T follicular helper cell (primary cell): Measurements from ENCODE around the gene RCOR3.
"Not testable (repeated sequence)": the region's sequence is repeated elsewhere in the genome, so short reads cannot be mapped to it uniquely, and the experiment has no call there.

Experiments used
- DNase-seq: peaks from one replicate; pipeline ENCODE4 v3.0.0-alpha.2; 2020; ENCODE audit warnings: low read depth

RCOR3 gene

DNA sequence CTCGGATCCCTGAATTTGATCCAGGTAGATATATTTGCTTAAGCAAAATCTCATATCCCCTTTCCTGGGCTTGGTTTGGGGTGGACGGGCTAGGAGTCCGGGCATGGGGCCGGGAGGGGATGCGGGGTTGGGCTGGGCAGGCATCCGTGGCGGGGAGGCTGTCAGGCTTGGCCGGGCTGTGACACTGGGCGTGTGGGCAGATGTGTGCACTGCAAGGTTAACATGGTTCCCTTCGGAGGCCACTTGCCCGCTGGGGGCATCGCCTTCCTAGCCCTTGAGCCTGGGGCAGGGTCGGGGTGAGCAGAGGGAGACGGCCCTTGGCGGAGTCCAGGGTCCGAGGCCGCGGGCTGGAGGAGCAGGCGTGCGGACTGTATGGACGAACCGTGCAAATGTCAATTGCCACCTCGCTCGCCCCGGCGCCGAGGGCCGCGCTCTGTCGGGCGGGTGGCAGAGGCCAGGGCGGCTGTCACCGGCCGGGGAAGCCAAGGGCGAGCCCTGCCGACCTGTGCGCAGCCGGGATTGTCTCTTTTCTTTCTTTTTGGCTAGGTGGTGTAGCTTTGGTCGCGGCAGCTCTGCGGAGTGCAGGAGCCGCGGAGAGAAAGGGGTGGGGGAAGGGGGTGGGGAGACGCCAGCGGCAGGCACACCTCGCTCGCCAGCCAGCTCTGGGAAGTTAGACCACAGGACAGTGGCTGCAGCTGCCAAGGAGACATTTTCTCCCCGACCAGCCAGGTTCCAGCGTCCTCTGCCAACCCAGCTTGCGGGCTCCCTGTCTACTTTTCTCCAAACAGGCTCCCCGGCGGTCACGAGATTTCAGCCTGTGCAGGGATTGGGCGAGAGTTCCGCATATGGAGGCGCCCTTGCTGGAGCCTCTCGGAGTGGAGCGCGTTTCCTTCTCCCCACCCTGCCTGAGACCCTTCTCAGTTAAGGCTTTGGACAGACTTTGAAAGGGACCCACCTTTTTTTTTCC lies 1.3 kb downstream of the RCOR3 start:
- peak; percentile 56 for DNase-seq

DNA sequence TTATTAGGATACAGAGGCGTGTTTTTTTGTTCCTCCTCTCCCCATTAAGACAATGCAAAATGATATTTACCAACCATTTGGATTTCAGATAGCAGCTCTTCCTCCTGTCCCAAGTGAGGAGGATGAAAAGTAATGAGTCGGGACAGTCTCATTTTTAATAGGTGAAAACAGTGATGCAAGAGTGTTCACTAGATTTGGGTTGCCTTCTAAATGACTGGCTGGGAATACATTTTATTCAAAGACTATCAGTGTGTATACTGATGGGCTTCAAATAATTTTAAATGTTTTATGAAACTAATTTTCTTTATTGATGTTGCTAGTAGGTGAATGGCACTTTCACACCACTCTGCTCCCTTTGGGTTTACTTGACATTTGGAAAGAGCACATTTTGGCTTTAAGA lies 2.1 kb downstream of the RCOR3 start:
- no peak for DNase-seq

DNA sequence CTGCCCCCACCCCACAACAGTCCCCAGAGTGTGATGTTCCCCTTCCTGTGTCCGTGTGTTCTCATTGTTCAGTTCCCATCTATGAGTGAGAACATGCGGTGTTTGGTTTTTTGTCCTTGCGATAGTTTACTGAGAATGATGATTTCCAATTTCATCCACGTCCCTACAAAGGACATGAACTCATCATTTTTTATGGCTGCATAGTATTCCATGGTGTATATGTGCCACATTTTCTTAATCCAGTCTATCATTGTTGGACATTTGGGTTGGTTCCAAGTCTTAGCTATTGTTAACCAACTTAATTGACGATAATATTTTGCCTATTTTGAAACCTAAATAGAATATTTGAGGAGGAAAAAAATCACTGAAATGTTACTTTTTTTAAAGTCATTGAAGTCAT lies 3.9 kb downstream of the RCOR3 start:
- not testable (repeated sequence) for DNase-seq

DNA sequence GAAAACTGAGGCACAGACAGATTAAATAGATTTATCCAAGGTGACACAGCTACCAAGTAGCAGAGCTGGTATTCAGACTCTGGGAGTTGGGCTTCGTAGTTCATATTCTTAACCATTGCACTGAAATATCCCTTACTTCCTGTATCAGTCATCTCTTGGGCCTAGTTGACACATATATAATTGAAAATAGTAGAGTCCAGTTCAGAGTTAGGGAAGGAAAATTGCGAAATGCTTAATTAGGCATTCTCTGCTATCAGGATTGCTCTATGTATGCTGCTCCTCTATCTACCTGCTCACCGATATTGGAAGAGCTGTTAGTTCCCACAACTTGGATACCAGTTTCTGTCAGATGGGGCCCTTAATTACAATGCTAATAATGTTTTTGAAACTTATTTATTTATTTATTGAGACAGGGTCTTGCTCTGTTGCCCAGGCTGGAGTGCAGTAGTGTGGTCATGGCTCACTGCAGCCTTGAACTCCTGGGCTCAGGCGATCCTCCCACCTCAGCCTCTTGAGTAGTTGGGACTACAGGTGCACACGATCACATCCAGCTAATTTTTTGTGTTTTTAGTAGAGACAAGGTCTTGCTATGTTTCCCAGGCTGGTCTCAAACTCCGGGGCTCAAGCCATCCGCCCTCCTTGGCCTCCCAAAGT lies 8.2 kb downstream of the RCOR3 start:
- DNase-seq, result no peak

DNA sequence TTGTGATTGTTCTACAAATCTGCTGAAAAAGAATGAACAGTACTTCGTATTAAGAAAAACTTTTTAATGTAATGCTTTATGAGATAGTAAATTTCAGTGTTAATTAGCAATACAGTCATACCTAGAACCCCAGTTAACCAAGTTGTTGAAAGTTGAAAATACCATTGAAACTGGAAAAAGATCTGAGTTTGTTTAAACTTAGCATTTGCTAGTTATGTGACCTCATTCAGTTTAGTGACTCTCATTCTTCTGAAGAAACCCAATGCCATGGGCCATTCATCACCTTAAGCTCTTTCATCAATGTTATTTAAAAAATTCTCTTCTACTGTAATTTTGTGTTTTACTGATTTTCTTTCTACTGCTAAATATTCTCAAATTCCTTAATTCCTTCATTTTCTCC lies 20.2 kb downstream of the RCOR3 start:
- DNase-seq, result no peak

DNA sequence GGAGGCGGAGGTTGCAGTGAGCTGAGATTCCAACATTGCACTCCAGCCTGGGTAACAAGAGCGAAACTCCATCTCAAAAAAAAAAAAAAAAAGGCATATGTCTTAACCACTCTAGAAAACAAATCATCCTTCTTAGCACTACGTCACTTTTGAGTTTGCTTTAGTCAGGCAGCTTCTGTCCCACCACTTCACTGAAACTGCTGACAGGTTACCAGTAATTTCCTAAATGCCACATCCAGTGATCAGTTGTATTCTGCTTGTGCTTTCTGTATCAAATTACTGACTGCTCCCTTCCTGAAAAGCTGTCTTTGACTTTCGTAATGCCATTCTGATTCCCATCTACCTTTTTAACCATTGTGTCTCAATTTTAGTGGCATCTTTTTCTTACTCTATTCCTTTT lies 21.7 kb downstream of the RCOR3 start:
- DNase-seq, result no peak

DNA sequence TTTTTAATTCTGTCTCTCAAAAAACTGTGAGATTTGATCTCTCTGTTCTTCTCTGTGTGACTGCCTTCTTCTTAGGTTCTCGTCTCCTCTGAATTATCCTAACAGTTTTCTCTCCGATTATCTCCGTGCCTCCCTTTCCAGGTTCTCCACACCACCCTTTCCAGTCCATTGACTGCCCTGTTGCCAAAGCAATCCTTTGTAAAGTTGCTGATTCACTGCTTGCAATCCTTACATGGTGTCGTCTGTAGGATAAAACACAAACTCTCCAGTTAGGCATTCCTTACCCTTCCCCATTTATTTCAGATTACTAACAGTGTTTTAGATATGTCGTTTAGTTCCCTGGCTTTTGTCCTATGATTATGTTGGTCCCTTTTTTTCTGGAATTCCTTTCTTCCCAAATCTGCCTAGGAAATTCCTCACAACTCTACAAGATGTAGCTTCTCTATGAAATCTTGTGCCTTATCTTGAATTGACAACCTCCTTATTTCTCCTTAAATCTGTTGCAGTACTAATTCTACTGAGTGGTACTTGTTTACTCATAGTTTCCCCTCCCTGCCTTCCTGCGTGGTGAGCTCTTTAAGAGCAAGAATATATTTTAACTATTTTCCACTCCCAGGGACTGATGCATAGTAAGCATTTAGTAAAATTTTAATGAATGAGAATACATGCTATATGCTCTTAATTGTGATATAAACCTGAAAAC lies 22.3 kb downstream of the RCOR3 start:
- no peak for DNase-seq

DNA sequence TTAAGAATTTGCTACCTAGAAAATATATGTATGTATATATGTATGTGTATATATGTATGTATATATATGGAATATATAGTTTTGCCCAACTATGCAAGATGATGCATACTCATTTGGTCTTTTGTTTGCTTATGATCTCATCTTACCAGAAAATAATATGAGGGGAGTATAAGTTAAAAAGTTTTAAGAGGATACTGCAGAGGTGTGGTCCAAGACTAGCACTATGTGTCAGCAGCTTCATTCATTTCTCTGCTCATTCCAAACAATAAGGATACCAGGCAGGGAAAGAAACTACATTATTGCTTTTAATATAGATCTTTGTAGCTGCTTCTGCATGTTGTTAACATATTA lies 22.8 kb downstream of the RCOR3 start:
- DNase-seq, result no peak

DNA sequence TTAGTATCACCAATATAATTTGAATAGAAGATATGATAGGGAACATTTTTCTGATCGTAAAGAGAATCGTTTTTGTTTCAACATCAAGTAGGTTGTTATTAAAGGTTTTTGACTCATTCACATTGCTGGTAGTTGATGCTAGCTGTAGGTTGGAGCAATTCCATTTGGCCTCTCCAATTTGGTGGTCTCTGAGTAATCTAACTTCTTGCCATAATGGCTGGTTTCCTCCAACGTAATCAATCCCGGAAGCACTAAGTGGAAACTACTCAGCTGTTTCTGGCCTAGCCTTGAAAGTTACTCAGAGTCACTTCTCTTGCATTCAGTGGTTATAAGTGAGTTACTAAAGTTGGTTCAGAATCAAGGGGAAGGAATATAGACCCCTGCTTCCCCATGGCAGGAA lies 26.0 kb downstream of the RCOR3 start:
- no peak for DNase-seq

DNA sequence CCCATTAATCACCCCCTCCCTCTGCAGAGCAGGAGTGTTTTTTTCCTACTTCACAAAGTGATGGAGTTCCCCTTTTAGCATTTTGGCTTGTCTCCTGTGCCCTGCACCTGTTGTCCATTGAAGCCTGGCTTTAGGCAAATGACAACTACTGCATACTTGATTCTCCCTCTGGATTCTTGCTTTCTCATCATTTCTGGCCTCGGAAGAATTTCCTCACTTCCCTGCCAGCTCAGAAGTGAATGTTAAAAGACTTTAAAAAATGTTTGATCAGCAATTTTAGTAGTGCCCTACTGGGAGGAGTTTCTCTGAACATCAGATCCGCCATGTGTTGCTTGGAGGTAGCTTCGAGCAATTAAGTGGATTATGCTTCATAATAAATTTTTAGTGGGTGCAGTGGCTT lies 28.1 kb downstream of the RCOR3 start:
- no peak for DNase-seq

DNA sequence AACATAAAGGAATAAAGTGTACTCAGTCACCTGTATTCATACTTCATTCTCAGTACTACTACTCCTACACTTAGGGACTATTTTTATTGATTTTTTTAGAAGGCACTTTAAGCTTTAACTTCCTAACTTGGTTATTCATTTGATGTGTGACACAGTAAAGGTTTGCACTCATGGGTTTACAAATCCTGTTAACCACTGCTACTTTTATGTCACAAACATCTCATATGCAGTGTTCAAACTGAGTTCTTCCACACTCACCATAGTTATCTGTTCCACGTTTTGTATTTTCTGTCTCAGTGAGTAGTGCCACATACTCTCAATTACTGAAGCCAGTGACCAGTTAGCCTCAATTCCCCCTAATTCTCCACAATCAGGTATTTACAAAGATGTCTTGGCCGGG lies 33.2 kb downstream of the RCOR3 start:
- no peak for DNase-seq

DNA sequence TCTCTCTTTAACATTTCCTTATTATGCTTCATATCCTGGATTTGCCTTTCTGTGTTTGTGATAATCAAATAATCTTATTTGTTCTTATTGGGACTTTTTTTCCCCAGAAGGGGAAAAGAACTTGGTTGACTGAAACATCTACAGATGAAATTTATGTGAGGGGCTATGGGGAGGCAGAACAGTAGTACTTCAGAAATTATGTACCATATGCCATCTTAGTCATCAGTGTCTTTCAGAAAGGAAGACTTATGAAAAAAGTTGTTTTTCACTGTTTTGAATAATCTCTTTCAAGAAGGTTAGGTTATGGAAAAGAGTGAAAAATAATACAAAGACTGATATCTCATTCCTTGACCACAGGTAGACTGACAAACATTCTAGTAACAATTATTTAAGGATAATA lies 37.2 kb downstream of the RCOR3 start:
- DNase-seq, result no peak

DNA sequence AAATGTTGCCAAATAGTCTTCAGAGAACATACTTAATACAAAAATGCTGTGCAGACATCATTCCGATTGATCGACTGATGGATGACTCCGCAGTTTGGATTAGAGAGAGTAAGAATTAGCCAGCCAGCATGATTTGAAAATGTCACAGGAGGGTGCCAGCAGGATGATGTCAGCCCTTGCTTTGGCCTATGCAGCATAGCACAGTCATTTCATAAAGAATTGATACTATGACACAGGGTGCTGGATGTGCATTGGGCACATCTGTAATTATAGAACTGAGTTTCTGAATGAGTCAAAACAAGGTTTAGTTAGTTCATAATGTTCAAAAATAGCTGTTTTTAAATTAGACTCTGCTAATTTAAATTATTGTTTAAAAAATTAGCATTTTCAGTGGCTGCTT lies 45.9 kb downstream of the RCOR3 start:
- DNase-seq, result no peak

DNA sequence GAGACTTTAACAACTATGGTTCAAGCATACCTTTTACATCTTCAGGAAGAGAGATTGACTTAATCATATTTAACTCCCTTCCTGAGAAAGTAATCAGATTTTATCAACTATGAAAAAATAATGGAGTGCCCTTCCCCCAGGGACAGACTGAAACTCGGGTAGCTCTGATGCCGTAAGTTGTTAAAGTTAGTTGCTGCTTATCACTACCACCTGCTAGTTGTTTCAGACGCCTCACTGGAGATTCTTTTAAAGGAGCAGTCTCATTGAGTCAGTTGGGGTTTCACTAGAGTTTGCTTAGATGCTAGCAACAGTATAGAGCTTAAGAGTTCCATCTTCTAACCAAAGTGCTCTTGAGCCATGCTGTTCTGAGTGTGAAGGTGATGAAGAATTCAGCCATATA lies 50.5 kb downstream of the RCOR3 start:
- no peak for DNase-seq

DNA sequence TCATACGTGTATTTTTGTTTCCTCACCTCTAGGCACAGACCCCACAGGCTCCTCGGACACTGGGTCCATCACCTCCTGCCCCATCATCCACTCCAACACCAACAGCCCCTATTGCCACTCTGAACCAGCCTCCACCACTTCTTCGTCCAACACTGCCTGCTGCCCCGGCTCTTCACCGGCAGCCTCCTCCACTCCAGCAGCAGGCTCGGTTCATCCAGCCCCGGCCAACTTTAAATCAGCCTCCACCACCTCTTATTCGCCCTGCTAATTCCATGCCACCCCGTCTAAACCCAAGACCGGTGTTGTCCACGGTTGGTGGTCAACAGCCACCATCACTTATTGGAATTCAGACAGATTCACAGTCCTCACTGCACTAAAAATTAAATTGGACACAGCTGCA lies 54.2 kb downstream of the RCOR3 start:
- DNase-seq, result no peak

DNA sequence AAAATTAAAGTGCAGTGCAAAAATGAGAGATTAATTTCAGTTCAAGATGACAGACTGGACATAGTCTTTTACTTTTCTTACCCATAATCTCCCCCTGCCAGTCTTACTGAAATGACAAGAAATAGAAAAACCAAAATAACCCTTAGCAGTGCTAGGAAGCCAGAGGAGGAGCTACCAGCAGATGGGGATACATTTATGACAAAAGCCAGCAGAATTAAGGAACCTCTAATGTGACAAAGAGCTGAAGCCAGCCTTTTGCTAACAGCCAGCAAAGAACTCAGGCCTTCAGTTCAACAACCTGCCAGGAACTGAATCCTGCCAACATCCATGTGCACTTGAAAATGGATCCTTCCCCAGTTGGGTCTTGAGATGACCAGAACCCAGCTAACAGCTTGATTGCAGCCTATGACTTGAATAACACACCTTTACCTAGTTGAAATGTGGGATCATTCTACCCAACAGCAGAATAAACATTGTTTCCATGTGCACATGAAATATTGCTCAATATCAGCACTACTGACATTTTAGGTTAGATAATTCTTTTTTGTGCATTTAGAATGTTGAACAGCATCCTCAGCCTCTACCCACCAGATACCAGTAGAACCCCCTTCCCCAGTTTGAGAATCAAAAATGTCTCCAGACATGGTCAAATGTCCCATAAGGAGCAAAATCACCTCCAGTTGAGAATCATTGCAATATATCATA lies 59.6 kb downstream of the RCOR3 start:
- DNase-seq, result no peak

DNA sequence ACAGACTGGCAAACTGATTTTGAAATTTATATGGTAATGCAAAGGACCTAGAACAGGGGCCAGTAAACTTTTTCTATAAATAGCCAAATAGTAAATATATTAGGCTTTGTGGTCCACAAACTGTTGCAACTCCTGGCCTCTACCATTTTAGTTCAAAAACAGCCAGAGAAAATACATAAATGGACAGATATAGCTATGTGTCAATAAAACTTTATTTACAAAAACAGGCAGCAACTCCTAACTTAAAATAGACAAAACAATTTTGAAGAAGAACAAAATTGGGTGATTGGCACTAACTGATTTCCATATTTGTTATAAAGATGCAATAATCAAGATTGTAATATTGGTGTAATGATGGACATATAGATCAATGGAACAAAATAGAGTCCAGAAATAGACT lies 60.7 kb downstream of the RCOR3 start:
- no peak for DNase-seq

DNA sequence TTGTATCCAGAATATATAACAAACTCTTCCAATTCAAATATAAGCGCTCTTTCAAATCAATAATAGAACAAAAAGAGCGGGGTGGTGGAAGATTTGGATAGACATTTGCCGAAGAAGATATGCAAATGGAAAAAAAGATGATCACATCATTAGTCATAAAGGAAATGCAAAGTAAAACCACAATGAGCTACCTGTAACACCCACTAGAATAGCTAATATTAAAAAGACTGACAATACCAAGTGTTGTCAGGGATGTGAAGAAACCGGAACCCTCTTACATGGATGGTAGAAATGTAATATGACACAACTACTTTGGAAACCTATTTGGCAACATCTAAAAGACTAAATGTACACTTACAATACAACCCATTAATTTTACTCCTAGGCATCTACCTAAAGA lies 61.8 kb downstream of the RCOR3 start:
- DNase-seq, result no peak

DNA sequence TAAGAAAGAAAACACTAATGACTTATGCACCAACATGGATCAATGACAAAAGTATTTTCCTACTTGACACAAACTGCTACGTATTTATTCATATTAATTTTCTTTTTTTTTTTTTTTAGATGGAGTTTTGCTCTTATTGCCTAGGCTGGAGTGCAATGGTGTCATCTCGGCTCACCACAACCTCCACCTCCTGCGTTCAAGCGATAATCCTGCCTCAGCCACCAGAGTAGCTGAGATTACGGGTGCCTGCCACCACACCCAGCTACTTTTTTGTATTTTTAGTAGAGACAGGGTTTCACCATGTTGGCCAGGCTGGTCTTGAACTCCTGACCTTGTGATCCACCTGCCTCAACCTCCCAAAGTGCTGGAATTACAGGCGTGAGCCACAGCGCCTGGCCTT lies 62.5 kb downstream of the RCOR3 start:
- DNase-seq, result not testable (repeated sequence)

DNA sequence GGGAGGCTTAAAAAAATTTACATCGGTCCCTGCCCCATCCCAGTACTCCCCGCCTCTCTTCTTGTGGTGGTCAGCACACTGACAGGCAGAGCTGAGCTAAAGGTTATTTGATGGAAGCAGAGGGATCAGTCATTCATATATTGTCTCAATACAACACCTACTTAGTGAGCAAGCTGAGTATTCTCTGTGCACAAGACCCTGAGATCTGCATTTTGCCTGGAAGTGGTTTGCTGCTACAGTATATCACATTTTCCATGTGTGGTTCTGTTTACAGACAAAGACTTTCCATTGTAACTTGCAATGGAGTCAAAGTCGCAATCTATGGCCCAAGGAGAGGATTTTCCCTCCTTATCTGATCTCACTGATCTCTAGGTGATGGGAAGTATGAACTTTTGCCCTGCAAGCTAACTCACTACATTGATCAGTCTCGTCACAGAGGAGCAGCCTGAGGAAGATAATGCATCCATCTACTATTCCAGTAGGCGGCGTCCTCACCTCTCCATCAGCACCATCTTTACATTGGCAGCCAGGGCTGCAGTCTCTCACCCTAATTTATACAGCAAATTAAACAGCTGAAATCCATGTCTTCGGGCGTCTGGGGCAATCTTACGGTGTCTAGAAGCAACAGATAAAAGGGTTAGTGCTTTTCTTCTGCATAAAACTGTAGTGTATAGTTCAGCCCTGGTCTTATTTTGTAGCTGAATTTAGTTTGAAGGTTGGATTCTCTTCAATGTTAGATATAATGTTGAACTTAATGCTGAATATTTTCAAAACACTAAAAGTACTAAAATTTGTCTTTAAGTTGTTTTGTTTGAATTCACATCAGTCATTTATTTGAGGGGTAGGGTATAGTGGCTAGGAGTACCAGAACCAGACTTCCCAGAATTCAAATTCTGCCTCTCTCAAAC lies 64.2 kb downstream of the RCOR3 start:
- DNase-seq, result peak; percentile 49
